HG03460 (cell line): Measurements from ENCODE around the gene VARS2.
"Not testable (repeated sequence)": the region's sequence is repeated elsewhere in the genome, so short reads cannot be mapped to it uniquely, and the experiment has no call there.

ENCODE experiments used
- ATAC-seq: cut with Tn5 transposase; IDR thresholded peaks from one replicate; pipeline ENCODE4 v1.9.1; 2021; ENCODE audit not compliant: unreplicated experiment

Gene VARS2

DNA sequence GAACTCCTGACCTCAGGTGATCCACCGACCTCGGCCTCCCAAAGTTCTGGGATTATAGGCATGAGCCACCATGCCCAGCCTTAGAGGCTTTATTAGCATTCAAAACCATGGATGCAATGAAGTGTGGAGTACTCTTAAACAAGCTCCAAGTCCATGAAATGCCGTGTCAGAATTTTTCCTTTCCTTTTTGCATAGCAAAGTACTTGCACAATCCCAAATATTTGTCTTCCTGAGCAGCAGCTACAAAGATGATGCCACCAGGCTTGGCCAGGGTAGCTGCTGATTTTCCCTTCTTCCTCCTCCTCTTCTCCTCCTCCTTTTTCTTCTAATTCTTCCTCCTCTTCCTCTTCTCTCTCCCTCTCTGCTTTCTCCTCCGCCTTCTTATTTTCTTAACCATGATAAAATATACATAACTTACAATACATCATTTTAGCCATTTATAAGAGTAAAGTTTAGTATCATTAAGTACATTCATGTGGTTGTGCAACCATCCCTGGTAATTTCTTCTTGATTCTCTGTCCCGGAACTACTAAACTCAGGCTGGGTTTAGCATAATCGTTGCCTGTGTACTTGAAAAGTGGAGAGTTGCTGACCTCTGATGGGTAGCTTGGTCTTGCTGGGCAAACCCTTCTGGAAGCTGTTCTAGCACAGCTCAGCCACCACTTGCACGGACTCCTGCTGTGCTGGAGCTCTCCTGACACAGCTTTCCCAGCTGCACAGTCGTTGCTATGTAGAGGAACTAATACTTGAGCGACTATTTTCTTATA lies 47.1 kb downstream of the VARS2 start:
- ATAC-seq: no peak

DNA sequence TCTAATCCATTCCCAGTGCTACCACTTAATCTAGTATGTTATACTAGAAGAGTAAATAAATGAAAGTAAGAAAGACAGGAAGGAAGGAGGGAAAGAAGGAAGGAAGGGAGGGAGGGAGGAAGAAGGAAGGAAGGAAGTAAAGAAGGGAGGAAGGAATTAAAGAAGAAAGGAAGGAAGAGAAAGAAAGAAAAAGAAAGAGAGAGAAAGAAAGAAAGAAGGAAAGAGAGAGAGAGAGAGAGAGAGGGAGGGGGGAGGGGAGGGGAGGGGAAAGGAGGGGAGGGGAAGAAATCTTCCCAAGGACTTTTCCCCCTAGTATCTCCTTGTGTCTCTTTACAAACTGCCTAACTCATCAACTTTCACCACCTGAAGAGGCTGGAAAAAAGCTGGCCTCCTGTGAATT lies 48.7 kb downstream of the VARS2 start:
- ATAC-seq: no peak

DNA sequence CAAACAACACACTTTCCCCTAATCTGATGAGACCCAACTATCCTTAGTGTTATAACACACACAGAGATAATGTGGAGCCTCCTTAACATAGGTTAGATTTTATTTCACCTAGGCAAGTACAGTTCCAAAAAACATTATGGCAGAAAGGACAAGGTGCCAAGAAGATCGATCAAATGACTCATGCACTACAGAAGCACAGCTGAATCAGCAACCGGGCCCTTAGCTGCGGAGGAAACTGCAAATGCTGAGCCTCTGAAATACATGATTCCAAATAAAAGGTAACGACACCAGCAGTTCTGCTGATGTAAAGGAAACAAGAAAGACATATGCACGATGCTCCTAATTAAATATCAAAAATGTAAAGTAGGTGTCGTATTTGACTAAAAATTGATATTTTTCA lies 49.6 kb downstream of the VARS2 start:
- ATAC-seq: no peak

DNA sequence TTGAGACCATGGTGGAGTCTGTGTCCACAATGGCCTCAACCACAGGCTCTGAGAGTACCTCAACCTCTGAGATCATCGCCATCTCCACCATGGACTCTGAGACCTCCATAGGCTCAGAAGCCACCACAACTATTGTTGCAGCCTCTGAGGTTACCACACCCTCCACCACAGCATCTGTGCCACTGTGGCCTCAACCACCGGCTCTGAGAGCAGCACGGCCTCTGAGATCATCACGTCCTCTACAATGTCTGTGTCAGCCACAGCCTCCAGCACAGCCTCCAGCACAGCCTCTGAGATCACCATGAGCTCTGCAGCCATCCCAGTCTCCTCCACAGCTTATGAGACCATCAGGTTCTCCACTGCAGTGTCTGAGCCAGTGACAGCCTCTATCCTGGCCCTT lies 50.0 kb downstream of the VARS2 start:
- ATAC-seq: no peak

DNA sequence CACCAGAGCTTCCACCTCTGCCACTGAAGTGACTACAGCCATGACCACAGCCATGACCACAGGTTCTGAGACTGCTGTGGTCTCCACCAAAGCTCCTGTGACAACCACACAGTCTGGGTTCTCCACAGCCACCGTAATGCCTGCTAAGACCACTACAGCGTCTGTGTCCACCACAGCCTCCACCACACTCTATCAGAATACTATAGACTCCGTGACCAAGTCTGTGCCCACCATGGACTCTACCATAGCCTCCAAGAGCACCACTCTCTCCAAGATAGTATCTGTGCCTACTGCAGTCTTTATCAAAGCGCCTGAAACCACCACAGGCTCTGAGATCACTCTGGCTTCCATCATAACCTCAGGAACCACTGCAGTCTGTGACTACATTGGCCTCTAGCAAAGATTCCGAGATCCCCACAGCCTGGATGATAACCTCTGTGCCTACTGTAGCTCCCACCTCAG lies 51.1 kb downstream of the VARS2 start:
- ATAC-seq: no peak

DNA sequence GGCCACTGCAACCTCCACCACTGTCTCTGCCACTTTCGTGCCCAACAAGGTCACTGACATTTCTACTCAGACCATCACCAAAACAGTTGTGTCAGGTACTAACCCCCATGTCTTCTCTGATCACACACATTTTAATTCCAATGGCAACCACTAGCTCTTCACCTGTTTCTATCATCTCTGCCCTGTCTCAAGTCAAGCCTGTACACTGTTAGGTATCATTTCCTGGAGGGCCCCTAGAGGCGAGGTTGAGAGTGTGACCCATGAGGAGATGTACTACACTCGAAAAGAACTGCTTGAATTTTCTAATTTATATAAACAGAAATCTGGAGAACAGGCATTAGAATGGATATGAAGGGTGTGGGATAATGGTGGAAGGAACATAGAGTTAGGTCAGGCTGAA lies 52.1 kb downstream of the VARS2 start:
- ATAC-seq: no peak

DNA sequence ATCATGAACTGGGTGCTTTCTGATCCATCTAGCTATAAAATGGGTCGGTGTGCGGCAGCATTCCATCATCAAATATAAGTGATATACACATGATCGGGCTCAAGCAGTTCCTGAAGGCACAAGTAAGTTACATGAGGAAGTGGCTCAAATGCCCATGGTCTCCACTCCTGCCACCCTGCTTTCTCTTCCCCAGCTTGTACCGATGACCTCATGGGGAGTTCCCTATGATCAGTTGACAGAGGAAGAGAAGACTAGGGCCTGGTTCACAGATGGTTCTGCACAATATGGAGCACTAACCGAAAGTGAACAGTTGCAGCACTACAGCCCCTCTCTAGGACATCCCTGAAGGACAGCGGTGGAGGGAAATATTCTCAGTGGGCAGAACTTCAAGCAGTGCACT lies 55.1 kb downstream of the VARS2 start:
- ATAC-seq: not testable (repeated sequence)

DNA sequence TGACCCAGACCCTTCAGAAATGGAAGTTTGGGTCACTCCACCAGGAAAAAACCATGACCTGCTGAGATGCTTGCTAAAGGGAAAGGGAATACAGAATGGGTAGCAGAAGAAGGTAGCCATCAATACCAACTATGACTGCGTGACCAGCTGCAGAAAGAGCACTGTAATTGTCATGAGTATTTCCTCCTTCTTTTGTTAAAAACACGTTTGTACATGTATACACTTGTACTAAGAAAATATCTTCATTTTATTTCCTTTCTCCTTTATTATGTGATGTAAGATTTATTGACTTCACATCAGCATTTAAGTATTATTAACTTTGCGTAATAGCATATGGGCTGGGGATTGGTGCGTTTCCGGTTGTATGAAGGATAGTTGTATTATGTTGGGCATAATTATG lies 56.9 kb downstream of the VARS2 start:
- ATAC-seq: no peak

DNA sequence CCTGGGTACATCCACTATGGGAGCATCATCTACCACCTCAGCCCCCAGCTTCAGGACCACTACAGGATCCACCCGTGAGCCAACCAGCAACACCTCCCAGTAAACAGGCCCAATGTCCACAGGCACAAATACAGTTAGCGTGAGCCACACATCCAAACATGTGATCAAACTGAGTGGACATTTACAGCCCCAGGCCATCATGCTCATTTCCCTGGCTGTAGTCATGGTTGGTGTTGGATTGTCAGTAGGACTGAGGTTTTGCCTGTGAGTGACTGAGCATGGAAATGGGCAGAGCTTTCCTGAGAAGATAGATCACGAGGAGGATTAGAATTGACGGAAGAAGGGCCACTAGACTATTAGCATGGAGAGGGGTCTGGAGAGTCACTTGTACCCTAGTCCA lies 58.8 kb downstream of the VARS2 start:
- no peak for ATAC-seq

DNA sequence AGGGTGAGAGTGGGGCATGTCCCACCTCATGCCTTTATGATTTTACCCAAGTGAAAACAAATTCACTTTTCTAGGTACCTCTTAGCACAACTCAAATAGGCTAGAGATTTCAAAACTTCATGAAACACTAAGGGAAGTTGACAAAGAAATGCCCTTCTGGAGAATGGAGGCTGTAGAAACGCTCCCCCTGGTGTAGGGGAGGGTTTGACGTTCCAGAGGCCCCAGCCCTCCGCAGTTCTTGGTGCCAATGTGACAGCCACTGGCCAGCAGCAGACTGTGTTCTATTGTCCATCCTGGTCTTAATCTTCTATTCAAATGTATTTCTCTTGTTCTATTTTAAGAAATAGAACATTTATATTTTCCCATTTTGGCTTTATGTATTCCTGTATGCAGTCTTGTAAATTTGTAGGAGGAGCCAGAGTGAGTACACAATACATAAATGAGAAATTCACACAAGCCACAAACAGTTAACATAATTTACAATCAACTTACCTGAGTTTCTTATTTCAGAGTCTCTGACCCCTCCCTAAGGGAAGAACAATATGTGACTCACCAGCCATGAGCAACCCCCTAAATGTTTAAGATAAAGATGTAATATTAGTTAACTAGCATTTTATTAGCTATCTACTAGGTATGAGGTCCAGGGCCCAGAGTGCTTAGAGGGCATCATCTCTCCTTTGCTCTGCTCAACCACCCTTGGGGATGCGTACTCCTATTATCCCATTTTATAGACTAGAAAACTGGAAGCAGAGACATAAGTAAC lies 60.6 kb downstream of the VARS2 start:
- ATAC-seq: no peak
